ENCODE measurements around the gene NOS2.
"Not testable (repeated sequence)": the region's sequence is repeated elsewhere in the genome, so short reads cannot be mapped to it uniquely, and the experiment has no call there.

Gene NOS2

DNA sequence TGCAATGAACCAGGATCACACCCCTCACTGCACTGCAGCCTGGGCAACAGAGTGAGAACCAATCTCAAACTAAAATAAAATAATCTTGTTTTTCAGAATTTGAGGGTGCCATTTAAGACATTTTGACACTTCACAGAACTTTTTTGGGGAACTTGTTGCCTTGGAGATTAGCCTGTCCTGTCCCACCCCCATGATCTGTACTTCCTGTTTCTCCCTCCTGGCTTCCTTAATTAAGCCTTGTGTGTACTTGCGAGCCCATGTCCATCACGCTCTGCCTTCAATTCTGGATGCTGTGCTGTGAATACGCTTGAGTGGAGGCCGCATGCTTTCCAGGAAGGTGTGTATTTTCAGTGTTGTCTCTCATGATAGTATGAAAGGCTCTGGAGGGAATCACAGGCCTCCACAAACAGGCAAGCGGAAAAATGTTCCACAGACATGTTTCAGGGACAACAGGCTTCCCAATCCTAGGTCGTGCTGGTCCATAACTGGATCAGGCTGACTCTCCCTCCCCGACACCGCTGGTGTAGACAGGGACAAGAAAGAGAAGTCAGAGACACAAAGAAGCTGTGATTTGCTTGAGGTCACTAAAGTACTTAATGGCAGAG lies 56.9 kb downstream of the NOS2 start:
- Mint-ChIP-seq H3K9me3 (no peaks in the 10 kb centered on the region), H3K36me3 (ENCODE audit: low read depth) (no peaks in the 10 kb centered on the region), H3K4me1 (ENCODE audit: low read depth) (no peaks in the 10 kb centered on the region), H3K27ac (no peak overlapping the region), H3K27me3 (no peaks in the 10 kb centered on the region), H3K4me3 (no peak overlapping the region)

DNA sequence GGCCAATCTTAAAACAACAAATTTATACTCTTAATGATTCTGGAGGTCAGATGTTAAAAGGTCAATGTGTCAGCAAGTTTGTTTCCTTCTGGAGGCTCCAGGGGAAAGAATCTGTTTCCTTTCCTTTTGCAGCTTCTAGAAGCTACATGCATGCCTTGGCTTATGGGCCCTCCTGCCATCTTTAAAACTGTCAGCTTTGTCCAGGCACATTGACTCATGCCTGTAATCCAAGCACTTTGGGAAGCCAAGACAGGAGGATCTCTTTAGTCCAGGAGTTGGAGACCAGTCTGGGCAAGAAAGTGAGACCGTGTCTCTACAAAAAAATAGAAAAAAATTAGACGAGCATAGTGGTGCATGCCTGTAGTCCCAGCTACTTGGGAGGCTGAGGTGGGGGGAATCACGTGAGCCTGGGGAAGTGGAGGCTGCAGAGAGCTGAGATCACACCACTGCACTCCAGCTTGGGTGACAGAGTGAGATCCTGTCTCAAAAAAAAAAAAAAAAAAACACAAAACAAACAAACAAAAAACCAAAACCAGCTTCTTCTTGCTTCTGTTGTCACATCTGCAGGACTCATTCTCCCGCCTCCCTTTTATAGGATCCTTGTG lies 58.3 kb downstream of the NOS2 start:
- Mint-ChIP-seq H3K4me3 (no peak overlapping the region), H3K36me3 (ENCODE audit: low read depth) (no peaks in the 10 kb centered on the region), H3K4me1 (ENCODE audit: low read depth) (no peaks in the 10 kb centered on the region), H3K27me3 (peaks cover 3% of the 10 kb centered on the region), H3K27ac (no peak overlapping the region), H3K9me3 (no peaks in the 10 kb centered on the region)

DNA sequence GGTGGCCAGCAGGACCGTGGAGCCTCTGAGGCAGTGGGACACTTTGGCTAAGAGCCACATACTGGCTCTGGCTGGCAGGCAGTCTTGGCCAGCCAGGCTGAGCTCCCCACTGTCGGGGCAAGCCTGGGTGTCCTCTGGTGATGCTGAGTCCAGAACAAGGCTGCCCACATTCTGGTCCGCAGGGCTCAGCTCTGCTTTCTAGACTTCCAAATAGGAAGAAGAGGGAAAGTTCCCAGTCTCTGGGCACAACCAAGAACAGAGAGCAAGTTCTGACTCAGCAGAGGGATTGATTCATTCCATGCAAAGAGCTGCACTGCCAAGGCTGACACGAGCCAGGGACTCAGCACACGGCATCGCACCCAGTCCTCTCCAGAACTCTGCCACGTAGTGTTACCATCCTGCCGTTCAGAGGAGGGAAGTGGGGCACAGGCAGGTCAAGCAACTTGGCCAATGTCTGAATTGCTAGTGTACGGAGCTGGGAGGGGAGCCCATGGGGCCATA lies 58.9 kb downstream of the NOS2 start:
- Mint-ChIP-seq H3K4me3 (no peak overlapping the region), H3K36me3 (ENCODE audit: low read depth) (no peaks in the 10 kb centered on the region), H3K27ac (no peak overlapping the region), H3K27me3 (peaks cover 3% of the 10 kb centered on the region), H3K4me1 (ENCODE audit: low read depth) (no peaks in the 10 kb centered on the region), H3K9me3 (no peaks in the 10 kb centered on the region)

DNA sequence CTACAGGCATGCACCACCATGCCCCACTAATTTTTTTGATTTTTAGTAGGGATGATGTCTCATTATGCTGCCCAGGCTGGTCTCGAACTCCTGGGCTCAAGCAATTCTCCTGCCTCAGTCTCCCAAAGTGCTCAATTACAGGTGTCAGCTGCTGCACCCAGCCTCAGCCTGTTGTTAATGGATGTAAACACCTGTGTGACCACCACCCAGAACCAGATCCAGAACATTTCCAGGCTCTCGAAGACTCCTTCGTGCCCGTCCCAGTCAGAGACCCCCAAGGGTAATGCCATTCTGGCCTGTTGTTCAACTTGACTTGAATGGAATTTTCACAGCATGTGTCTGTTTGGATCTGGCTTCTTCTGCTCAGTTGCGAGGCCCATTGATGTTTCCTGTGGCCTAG lies 59.8 kb downstream of the NOS2 start:
- H3K27me3 Mint-ChIP-seq; H3K4me3 Mint-ChIP-seq; H3K36me3 Mint-ChIP-seq (ENCODE audit: low read depth); H3K27ac Mint-ChIP-seq; H3K9me3 Mint-ChIP-seq; H3K4me1 Mint-ChIP-seq (ENCODE audit: low read depth): not testable (repeated sequence)

DNA sequence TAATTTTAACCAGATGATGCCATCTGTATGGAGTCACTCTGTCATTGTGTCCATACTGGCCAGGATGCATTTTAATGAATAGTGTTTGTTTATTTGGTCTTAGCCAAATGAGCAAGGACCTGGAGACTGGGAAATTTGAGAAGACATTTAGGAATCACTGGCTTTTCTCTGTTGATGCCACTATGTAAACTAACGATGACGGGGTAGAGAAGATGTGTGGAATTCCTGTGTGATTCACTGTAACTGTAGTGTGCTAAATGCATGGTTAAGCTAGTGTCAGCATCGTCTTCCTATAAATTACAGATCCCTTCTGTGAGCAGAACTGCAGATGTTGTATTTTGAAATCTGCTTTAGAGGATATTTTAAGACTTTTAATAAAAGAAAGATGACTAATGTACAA lies 66.6 kb downstream of the NOS2 start:
- no peak overlapping the region for H3K4me3 Mint-ChIP-seq
- peaks cover 23% of the 10 kb centered on the region for H3K27me3 Mint-ChIP-seq
- H3K36me3 Mint-ChIP-seq (ENCODE audit: low read depth): no peaks in the 10 kb centered on the region
- no peaks in the 10 kb centered on the region for H3K4me1 Mint-ChIP-seq (ENCODE audit: low read depth)
- no peak overlapping the region for H3K27ac Mint-ChIP-seq
- no peaks in the 10 kb centered on the region for H3K9me3 Mint-ChIP-seq

DNA sequence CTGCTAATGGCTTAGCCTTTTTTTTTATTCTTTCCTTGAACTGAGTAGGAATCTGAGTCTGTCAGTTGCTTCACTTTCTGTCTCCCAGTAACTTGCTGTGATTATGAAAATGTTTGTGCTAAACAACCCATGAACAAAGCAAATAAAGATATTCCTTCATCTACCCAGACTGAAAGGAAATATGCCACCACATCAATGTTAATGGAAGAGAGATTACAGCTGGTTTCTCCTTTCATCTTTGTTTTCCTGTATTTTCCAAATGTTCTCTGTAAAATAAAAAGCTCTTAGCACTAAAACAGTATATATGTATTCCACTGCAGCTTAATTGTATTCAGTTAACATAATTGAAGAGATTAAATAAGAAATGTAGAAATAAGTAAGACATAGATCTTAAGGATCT lies 67.6 kb downstream of the NOS2 start:
- not testable (repeated sequence) for H3K9me3 Mint-ChIP-seq; H3K4me1 Mint-ChIP-seq (ENCODE audit: low read depth); H3K4me3 Mint-ChIP-seq; H3K36me3 Mint-ChIP-seq (ENCODE audit: low read depth); H3K27ac Mint-ChIP-seq
- H3K27me3 Mint-ChIP-seq: peaks cover 23% of the 10 kb centered on the region

DNA sequence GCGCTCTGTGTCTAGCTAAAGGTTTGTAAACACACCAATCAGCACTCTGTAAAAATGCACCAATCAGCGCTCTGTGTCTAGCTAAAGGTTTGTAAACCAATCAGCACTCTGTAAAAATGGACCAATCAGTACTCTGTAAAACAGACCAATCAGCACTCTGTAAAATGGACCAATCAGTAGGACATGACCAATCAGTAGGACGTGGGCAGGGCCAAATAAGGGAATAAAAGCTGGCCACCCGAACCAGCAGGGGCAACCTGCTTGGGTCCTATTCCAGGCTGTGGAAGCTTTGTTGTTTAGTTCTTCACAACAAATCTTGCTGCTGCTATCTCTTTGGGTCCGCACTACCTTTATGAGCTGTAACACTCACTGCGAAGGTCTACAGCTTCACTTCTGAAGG lies 74.3 kb downstream of the NOS2 start:
- H3K4me3 Mint-ChIP-seq; H3K9me3 Mint-ChIP-seq; H3K4me1 Mint-ChIP-seq (ENCODE audit: low read depth); H3K27me3 Mint-ChIP-seq; H3K27ac Mint-ChIP-seq; H3K36me3 Mint-ChIP-seq (ENCODE audit: low read depth): not testable (repeated sequence)

DNA sequence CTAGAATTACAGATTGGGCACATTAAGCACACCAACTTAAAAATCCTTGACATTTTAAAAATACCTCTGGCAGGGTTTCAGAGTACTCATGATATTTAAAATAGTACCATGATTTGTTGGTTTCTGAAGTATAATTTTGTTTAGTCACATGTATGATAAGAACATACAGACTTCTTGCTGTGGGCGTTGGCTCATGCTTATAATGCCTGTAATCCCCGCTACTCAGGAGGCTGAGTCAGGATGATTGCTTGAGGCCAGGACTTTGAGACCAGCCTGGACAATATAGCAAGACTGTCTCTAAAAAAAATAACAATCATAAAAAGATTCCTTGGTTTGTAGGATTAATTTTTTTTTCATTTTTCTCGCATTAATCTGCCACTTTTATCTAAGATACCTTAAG lies 78.5 kb downstream of the NOS2 start:
- H3K4me3 Mint-ChIP-seq: no peak overlapping the region
- H3K36me3 Mint-ChIP-seq (ENCODE audit: low read depth): no peaks in the 10 kb centered on the region
- no peak overlapping the region for H3K27ac Mint-ChIP-seq
- H3K27me3 Mint-ChIP-seq: no peaks in the 10 kb centered on the region
- no peaks in the 10 kb centered on the region for H3K4me1 Mint-ChIP-seq (ENCODE audit: low read depth)
- no peaks in the 10 kb centered on the region for H3K9me3 Mint-ChIP-seq
